Fibroblast of peridontal ligament (primary cell): ENCODE data around the gene EPB41L4A.

Source experiments
- DNase-seq: peaks from one replicate; pipeline ENCODE4 v3.0.0-alpha.2; 2010; ENCODE audit errors: extremely low read depth

EPB41L4A gene

GRCh38 chr5:112116371-112116770 lies 302.7 kb downstream of the EPB41L4A start:
- DNase-seq = no peak

- DNase-seq = no peak
Measured at GRCh38 chr5:112113565-112113964, 305.5 kb downstream of the EPB41L4A start.
